ENCODE results near the gene CXCL3.

CXCL3 gene

DNA sequence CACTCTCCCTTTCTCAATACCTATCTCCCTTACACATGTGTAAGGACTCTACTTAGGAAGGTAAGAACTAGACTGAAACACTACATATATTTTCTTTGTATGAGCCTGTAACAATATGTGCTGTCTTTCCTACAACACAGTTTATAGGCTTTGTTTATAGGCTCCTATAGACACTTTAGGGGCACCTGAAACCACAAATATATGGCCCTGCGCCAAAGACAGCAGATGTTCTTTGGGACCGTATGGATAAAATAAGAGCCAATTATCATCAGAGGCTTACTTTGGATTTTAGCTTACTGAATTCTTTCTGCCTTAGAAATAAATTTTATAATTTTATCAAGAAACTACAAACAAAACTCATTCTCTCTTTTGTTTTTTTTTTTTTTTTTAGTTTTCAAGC, 16.6 kb upstream of the CXCL3 start:
- no peak for DNase-seq

DNA sequence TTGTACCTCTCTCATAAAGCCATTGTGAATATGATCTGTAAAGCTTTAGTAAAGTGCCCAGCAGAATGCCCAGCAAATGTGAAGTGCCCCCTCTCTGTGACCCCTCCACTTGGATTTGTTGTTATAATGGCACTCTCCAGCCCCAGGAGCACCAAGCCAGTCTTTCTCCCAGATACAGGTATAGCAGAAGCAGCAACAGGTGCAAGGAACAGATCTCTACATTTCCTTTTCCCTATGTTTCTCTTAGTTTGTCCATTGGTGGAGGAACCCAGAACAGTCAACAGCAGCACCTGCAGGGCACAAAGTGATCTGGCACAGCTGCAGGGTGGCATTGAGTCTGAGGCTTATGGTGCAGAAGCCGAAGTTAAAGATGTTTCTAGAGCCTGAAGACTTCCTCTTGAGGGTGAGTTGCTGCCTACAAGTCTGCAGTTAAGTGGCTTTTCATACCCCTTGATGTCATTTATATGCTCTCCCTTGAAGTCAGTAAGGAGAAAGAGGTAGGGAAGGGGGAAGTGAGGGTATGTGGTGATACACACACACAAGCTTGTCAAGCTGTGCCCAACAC, 16.1 kb upstream of the CXCL3 start:
- DNase-seq, result no peak

DNA sequence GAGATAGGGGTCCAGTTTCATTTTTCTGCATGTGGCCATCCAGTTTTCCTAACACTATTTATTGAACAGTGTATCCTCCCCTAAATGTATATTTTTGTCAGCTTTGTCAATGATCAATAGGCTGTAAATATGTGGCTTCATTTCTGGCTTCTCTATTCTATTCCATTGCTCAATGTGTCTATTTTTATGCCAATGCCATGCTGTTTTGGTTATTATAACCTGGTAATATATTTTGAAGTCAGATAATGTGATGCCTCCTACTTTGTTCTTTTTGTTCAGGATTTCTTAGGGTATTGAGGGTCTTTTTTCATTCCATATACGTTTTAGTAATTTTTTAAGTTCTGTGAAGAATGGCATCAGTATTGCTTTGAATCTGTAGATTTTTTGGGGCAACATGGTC, 8.7 kb upstream of the CXCL3 start:
- no peak for DNase-seq

DNA sequence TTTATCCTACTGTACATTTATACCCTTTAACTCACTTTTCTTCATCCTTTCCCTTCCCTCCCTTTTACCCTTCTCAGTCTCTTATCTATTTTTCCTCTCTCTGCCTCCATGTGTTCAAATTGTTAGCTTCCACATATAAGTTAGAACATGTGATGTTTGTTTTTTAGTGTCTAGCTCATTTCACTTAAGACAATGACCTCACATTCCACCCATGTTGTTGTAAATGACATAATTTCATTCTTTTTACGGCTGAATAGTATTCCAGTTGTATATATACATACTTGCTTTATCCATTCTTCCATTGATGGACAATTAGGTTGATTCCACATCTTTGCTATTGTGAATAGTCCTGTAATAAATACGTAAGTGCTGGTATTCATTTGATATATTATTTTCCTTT, 7.3 kb upstream of the CXCL3 start:
- DNase-seq, result no peak

DNA sequence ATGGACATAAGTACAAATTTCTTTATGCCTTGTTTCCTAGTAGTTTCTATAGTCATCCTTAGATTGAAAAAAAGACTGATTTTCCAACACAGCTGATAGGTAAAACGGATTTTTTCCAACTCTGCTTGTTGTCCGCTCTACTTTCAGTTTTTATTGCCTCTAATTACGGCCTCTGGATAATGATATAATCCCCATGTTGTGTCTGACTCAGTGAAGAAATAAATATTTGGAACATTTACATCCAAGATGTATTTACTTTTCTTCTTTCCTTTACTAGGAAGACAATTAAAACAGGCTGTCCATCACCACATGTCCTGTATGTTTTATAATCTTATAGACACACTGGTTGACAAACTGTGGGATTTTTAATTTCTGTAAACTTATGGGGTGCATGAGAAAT, 6.8 kb upstream of the CXCL3 start:
- DNase-seq, result no peak

DNA sequence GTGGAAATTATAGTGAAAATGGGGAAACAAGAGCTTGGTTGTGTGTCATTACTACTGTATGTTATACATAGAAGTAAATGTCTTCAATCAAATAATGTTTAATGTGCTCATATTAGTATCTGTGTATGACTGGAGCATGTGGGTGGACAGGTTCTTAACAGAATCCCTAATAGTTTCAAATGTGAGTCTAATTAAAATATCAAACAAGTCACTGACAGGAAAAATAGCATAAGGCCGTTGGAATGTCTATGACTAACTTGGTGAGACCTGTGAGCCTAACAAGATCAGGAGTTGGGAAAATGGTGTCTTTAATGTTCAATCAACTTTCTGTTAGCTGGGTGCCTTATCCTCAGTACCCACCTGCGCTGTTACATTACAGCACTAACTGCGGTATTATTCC, 6.2 kb upstream of the CXCL3 start:
- DNase-seq, result no peak

DNA sequence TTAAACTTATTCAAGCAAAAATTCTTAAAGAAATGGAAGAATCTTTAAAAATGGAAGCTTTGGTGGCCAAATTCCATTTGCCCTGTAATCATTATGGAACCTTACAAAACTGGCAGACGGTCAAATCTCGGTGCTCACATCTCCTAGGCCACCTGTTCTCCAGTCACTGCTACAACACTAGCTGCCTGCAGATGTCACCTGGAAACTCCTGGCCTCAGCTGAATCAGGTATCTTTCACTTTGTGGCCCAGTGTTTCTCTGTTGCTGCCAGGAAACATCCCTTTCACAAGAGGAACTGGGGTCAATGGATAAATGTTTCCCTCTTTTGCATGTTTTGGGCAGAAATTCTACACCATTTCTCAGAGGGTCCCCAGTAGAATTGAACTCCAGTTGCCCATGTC, 4.2 kb upstream of the CXCL3 start:
- DNase-seq, result no peak

DNA sequence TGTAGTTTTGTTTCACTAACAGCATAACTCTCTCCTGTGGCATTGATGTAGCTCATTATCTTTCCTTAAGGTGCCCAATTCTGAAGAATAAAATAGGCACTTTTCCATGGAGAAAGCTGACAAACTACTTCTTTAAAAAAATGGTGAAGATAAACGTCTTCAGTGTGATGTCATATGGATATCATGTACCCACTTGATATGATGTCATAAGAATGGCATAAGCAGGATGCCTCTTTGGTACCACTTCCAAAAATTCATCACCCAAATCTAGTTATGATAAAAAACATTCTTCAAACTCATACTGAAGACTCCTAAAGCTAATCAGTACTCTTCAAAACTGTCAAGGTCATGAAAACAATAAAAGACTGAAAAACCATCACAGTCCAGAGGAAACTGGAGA, 2.9 kb upstream of the CXCL3 start:
- no peak for DNase-seq

DNA sequence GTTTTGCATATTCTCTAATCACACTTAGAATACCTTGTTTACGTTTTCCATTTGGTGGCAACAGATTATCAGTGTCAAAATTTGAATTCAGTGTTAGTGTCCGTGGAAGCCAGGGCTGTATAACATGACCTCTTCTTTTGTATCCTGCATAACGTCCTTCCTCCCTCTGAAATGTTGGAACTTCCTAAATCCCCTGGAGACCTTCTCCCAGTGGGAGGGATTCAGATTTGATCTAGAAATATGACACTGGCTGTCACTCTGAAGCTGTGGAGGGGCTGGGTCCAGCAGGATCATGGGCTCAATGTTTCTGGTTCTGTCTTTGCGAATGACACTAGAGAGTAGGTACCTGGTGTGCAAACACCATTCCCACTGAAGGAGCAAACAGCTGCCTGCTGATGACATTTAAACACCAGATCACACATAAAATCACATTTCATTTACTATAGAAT, 850 bp upstream of the CXCL3 start:
- DNase-seq, result no peak

DNA sequence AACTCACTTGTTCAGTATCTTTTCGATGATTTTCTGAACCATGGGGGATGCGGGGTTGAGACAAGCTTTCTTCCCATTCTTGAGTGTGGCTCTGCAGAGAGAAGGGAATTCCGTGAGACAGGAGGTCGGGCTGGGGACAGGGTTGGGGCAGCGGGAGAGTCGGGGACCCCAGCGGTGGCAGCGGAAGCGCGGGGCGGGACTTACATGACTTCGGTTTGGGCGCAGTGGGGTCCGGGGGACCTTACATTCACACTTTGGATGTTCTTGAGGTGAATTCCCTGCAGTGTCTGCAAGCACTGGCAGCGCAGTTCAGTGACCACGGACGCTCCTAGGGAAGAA, 434 bp downstream of the CXCL3 start:
- no peak for DNase-seq

DNA sequence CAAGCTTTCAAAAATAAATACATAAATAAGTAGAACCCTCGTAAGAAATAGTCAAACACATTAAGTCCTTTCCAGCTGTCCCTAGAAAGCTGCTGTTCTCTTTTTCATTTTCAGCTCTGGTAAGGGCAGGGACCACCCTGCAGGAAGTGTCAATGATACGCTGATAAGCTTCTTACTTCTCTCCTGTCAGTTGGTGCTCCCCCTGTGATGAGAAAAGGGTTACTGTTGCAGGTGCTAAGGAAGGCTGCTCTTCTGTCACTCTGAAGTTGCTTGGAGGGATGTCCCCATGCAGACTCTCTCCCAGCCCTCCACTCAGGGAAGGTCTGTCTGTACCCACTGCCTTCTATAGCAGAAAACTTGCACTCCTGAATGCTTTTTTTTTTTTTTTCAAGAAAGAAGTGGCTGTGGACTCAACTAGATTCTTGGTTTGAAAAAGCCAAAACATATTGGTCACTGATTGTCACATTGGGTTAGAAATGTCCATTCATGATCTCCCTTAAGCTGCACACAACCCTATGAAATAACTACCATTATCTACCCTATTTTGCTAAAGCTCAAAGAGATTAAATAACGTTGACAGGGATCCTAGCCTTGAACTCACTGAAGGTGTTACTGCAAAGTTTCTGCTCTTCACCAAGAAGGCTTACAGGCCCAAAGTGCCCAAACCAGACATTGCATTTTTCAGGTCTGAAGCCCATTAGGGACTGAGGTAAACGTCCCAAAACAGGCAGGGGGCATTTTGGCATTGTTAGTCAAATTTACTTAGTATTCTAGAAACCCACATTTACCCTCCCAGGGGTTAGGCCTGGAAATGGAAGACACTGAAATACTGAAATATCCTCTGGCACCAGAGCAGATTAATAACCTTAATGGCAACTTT, 1.2 kb downstream of the CXCL3 start:
- no peak for DNase-seq

DNA sequence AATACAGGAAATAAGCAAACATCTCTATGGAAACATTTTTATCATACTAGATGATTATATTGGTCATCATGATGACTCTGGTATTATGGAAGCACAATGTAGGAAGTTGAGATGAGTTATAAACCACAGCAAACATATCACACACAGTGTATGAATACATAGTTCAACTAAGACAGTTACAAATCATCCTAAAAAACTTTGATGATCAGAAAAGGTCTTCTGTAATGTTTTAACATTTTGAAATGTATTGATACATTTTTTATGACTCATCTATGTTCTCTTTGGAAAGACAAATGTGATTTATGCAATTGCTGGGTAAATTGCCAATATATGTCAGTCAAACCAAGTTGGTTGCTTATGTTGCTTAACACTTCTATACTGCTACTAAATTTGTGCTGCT, 4.8 kb downstream of the CXCL3 start:
- DNase-seq, result no peak

DNA sequence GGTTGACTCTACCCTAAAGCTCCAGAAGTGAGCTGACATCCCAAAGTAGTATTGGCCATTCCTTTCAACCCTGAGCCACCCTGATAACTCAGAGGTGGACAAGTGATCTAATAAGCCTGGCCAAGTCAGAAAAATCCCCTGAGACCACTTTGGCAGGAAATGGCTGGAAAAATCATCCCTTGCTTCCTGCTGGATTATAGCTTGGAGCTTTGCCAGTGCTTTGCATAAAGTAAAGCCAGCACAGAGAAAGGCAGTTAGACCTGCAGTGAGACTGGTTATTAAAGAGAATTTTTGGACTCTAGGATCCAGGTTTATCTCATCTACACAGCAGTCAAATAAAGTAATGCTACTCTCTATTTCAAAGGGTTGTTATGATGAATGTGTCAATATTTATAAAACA, 6.4 kb downstream of the CXCL3 start:
- DNase-seq, result no peak

DNA sequence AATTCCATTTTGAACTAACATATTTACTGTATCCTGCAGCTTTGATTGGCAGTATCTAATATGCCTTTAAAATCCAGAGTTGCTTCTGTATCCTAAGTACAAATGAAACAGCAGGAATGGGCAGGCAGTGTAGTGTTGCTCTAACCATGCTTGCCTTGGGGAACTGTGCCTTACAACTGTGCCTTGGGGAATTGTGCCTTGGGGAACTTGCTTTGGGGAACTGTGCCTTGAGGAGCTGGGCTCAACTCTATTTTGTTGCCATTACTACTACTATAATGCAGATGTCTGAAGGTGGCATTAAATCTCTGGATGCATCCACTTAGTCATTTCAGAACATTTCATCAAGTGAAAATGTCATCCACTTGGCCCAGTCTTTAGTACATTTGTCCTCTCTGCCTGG, 6.9 kb downstream of the CXCL3 start:
- DNase-seq, result no peak

DNA sequence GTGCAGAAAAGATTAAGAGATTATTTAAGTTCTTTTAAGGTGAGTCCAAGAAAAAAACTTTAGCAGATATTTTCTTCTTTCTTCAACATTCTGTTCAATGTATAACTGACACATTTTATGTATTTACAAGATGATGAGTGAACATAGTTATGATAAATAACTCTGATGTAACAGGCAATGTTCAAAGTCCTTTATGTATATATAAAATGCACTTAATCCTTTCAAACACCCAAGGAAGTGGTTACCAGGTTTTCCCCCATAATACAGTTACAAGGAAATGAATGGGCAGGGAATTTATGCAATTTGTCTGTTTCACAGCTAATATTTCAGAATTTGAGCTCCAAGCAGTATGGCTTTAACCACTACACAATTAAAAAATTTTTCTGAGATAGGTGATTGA, 8.2 kb downstream of the CXCL3 start:
- DNase-seq, result no peak

DNA sequence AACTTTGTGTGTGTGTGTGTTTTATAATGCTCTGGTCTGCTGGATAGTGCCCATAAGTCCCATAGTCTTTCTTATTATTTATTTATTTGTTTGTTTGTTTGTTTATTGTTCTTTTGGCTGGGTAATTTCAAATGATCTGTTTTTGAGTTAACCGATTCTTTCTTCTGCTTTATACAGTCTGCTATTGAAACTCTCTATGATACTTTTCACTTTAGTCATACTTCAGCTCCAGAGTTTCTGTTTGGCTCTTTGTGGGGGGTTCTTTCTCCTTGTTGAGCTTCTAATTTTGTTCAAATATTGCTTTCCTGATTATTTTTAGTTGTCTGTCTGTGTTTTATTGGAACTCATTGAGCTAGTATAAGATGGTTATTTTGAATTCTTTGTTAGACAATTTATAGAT, 10.0 kb downstream of the CXCL3 start:
- no peak for DNase-seq

DNA sequence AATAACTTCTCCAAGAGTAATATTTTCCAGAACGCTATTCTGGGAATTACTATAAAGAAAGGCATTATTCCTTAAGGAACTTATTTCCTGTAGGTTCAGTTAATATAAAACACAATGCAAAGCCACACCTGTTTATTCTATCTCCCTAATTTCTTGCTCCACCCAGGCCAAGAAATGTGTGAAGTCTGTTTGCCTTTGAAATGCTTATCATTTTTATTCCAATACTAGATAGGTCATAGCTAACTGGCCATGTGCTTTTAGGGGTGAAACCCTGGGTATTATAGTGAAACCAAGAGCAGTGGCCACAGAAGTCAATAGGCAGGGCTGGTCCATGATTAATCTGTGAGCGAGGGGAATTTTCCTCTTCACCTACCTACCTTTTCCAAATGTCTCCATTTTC, 14.8 kb downstream of the CXCL3 start:
- DNase-seq, result no peak

DNA sequence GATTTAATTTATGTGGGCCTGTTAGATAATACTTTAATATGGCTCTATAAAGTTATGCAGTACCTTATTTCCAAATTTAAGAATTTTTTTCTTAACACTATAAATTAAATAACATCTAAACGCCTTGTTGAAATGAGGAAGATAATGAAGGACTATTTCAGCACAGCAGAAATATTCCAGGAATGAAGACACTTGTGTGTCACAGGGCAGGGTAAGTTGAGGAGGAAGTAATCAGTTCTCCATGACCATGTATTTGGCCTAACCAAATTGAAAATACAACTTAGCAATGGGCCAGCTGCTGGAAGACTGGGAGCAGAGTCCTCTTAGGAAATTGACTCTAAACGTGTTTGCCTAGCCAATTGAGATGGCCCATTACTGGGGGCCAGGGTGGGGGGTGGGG, 16.9 kb downstream of the CXCL3 start:
- DNase-seq, result no peak

DNA sequence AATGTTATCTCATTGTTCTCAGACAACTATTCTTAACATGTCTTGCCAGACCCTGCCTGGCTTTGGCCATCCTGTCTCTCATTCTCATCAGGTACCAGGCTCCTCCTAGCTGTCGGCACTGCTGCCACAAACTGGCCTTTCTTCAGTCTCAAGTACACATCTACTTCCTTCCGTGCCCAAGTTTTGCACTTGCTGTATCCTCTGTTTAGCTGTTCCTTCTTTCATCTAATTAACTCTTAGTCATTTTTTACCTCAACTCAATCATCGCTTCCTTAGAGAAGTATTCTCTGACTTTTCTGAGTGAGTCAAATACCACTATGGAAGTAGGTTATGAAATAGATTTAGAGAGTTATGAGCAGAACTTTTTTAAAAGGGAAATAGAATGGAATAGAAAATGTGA, 19.7 kb downstream of the CXCL3 start:
- DNase-seq, result no peak

DNA sequence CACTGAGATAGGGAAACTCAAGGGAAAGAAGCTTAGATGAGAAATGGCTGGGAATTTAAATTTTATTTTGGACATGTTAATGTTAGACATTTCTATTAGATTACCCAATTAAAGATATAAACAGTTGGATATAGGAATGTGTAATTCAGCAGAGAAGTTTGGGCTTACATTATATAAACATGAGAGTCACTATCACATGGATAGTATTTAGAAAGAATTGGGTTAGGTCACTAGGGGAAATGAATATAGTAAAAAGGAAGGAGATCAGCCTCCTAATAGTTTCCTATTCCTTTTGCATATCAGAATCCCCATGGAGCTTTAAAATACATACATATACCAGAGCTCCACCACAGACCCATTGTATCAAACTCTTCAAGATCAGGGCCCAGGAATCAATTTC, 20.4 kb downstream of the CXCL3 start:
- DNase-seq, result no peak

DNA sequence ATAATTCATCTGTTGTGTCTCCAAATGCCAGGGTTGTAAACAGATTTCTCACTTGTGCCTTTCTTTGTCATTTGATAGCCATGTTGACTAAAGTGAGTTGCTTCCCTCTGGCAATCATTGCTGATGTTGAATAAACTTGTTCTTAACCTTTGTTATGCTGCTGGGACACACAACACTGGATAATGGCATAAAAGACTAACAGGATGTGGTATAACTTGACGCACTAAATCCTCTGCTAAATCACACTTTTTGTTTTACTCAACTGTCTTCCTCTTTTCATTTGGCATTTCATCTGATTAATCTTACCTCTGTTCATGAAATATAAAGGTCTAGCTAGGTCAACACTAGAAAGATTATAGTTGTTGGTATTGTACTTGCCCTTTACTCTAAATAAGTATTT, 22.4 kb downstream of the CXCL3 start:
- DNase-seq, result no peak

DNA sequence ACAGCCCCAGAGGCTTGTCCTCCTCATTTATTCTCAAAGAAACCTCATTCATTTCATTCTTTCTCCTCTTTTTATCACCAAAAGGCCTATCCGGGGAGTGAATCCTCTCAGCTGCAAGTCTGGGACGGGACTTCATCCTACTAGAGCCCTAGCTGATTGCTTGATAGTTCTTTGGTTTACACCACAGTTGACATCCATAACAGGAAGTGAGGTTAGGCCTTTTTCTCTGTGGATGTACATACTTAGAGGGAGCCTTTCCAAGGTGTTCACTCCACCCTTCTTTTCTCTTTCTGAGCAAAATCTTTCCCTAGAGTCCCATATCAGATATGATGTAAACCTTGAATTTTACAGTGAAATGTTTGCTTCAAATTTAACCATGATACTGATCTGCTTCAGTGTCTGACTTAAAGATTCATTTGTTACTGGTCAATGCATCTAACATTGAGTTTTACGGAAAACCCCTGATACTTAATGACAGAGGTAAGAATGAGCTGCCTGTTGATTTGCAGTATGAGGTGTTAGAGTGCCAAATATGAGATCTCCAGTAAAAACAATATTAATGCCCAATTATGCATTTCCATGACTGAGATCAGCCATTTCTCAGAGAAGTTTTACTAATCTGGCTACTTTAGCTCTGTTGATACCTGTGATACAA, 23.2 kb downstream of the CXCL3 start:
- no peak for DNase-seq

DNA sequence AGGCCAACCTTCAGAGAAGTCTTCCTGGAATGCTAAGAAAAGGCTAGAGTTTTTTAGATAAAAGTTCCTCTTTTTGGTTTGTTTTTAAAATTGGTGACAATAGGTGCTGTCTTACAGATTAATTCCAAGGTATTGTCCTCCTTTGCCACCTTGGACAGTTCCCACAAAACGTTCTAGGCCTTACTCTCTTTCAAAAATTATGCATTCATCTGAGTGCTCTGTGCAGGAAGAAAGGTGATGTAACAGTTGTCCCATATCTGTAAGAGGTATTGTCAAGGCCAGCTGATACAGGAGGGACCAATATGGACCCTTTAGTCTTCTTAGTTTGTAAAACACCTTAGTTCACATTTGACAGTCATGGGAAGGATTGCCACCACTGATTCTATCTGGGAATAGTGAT, 24.2 kb downstream of the CXCL3 start:
- no peak for DNase-seq

DNA sequence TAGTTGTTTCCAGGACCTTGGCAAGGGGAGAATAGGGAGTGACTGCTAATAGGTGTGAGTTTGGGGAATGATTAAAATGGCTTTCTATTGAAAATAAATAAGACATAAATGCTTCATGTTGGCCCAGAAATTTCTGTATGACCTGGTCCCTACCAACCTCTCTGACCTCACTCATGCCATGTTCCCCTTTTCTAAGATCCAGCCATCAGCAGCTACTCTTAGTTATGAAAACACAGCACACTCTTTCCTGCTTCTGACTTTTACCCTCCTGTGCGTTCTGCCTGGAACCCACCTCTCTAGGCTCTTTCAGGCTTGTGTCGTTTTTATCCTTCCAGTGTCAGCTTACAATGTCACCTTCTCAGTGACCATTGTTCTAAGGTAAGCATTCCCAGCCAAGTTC, 25.2 kb downstream of the CXCL3 start:
- DNase-seq, result no peak

DNA sequence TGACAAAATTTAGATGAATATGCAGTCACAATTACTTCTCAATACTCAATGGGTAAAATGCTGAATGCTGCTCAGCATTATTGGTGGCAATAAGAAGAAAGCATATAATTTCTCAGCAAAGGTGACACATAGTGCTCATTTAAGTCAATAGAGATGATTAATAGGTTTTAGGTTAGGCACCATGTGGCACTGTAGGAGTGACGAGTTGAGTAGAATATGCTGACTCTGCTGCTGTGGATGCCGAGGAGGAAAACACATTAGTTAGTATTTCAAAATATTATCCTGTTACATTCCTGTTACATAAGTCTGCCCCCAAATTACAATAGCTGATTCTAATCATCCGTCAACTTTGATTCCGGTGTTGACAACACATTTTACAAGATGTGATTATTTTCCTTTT, 26.4 kb downstream of the CXCL3 start:
- no peak for DNase-seq
